GM12872 (cell line): ENCODE data around the gene ZNF335.

Experiments
- CTCF ChIP-seq: IDR thresholded peaks from 3 replicates; pipeline ENCODE4 v1.5.1; 2011; ENCODE audit warnings: low read depth, mild to moderate bottlenecking, low read length, moderate library complexity; ENCODE audit not compliant: insufficient read depth

The ZNF335 gene

GRCh38 chr20:45944965-45945677 is 26.9 kb downstream of the ZNF335 start:
- TF ChIP-seq CTCF = no peak

GRCh38 chr20:45944151-45944964 is 27.6 kb downstream of the ZNF335 start:
- no peak for TF ChIP-seq CTCF

- no peak for TF ChIP-seq CTCF
Observed at GRCh38 chr20:45943613-45944012, 28.4 kb downstream of the ZNF335 start.

GRCh38 chr20:45940469-45940868 is 31.5 kb downstream of the ZNF335 start:
- TF ChIP-seq CTCF = no peak

- no peak for TF ChIP-seq CTCF
Observed at GRCh38 chr20:45940053-45940452, 31.9 kb downstream of the ZNF335 start.

- no peak for TF ChIP-seq CTCF
Observed at GRCh38 chr20:45938727-45939438, 33.1 kb downstream of the ZNF335 start.

- TF ChIP-seq CTCF = no peak
Observed at GRCh38 chr20:45937765-45938164, 34.2 kb downstream of the ZNF335 start.
